ENCODE measurements around the gene NFAT5.

GRCh38 chr16:69526831-69527655, 38.7 kb upstream of the NFAT5 start:
- TF ChIP-seq EZH2 (IDR thresholded peaks at IDR 0.05; ENCODE audit: borderline replicate concordance, low read depth, low read length) (no peak), CTCF (IDR thresholded peaks at IDR 0.05 in 2 of 3, conservative IDR thresholded peaks at IDR 0.05 in 1 of 3; ENCODE audit: insufficient read depth in 2 of 3, low read depth in 1 of 3, low read length in 3 of 3) (no peak), TSHZ1 (CRISPR knock-in tag; IDR thresholded peaks at IDR 0.05) (no peak), MEF2D (tag; conservative IDR thresholded peaks at IDR 0.05; ENCODE audit: low read depth) (no peak), ZNF23 (CRISPR knock-in tag; IDR thresholded peaks at IDR 0.05) (no peak)

Measured in K562 (cell line).